KG1 (cell line): ENCODE results near the gene DGAT2L6.
A peak's percentile ranks its signal among the peaks of the same experiment; 100 is the strongest.

ENCODE experiments used
- DNase-seq: peaks from one replicate; lab custom pipeline; 2025; lab: John Stamatoyannopoulos, UW

Gene DGAT2L6, protein sequence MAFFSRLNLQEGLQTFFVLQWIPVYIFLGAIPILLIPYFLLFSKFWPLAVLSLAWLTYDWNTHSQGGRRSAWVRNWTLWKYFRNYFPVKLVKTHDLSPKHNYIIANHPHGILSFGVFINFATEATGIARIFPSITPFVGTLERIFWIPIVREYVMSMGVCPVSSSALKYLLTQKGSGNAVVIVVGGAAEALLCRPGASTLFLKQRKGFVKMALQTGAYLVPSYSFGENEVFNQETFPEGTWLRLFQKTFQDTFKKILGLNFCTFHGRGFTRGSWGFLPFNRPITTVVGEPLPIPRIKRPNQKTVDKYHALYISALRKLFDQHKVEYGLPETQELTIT

DNA sequence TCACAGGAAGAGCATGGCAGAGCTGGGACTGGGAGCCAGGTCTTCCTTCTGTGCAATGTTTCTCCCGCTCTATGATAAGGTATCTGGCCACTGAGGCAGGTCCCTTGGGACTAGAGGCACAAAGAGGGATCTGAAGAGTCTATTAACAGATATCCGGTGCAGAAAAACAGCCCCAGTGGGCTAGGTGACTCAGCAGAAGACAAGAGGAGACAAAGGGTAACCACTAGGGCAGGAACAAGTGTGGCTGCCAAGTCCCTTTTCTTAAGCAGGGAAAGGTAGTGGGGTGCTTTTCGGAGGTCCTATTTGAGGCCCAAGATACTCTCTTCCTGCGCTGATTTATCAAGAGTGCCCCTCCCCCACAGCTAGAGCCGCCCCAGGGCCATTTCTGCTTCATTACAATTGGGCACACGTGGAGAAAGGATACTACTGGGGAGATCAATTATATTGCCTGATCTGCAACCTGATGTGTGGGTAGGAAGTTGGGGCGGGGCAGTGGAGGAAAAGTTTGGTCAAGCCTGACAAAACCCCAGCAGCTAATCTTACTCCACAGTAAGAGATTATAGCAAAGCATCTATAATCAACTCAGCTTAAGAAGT, at the start of gene DGAT2L6:
DGAT2L6 (plus strand) TSS at position 546 of the 596 bp plus-strand sequence. CDS start 100 bp downstream, outside the sequence.
- DNase-seq, result no peak

DNA sequence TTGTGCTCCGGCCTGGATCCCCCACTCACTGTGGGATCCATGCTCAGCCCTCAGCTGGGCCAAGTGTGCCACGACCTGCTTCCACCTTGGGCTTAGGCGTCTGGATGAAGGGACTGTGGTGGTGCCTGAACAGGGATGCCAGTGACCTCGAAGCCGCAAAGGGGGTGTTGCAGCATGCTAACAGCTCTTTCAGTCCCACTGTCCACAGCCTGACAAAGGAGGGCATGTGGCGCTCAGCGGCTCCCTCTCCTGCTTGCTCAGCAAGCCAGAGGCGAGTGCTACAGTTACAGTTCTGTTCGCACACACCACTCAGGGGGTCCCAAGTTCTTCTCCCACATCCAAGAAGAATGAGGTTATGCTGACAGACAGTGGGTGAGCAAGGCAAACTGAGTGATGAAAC, 49.2 kb upstream of the DGAT2L6 start:
- no peak for DNase-seq

DNA sequence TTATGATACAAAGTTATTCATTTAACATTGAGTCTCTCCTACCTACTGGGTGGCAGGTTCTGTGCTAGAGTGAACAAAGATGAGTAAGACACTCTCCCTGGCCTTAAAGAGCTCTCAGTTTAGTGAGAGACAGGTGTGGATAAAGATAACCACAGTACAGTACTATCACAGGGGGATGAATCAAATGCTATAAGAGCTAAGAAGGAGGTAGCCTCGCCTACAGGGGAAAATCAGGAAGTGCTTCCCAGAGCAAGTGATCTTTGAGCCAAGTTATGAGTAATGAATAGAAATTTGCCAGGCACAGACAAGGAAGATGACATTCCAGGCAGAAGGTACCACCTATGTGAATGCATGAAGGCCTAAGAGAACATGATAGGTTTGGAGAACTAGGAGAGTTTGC, 47.5 kb upstream of the DGAT2L6 start:
- DNase-seq, result no peak

DNA sequence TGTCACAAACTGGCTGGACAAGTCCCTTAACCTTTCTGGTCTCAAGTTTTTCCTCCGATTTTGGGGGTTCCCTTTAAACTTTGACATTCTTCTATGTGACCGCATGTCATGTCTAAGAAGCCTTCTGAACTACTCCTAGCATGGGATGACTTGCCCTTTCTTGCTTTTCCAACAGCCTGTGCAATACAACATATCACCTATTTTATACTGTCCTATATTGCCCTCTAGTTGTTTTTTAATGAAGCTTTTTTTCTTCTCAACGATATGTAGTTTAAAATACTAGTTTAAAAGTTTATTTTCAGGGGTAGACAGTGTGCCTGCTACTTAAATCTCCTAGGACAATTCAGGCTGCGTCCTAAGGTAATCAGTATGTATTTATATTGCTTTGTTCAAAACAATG, 45.1 kb upstream of the DGAT2L6 start:
- DNase-seq, result no peak

DNA sequence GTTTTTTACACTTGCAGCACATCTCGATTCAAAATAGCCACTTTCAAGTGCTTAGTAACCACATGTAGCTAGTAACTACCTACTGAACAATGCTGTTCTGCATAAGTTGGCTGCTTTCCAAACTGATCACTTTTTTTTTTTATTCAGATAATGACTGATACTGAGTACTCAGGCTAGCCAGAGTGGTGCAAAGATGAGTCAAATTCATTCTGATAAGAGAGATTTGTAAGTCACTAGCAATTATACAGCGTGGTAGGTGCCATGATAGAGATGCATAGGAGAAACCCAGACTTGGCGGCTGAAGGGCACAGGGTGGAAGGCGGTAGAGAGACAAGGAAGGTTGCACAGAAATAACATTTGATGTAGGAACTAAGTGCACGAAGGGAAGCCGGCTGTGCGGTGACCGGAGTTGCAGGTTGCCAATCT, 44.4 kb upstream of the DGAT2L6 start:
- DNase-seq, result no peak

DNA sequence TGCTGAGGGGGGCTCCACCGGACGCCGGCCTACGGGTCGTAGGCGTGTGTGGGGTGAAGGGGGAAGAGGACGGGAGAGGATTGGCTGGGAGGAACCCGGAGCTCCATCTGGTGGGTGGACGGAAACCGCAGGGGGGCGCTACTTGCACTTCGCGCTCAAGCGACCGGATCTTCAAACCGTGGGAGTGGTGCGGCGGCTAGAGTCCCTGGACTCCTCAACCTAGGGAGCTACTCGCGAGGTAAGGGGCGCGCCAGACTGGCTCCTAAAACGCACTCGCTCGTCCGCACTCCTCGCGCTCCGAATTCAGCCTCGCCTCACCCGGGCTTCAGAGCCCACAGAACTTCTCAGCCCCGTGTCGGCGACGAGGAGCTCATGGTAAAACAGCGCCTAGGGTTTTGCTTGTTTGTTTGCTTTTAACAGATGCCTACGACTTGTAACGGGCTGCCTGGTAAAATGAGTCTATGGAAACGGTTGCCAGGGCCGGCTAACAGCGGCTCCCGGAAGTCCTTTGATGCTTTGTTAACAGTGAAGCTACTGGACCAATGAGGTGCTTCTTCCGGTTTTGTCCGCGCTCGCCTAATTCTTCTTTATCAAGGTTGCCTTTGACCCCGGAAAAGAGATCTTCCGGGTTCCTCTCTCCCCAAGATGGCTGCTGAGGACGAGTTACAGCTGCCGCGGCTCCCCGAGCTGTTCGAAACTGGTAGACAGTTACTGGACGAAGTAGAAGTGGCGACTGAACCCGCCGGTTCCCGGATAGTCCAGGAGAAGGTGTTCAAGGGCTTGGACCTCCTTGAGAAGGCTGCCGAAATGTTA, 43.8 kb upstream of the DGAT2L6 start, which contains the start of gene IGBP1:
IGBP1 (plus strand) TSS at position 145 of the 813 bp plus-strand sequence; CDS start at position 646, 501 bp downstream.
- peak; percentile 47 for DNase-seq

DNA sequence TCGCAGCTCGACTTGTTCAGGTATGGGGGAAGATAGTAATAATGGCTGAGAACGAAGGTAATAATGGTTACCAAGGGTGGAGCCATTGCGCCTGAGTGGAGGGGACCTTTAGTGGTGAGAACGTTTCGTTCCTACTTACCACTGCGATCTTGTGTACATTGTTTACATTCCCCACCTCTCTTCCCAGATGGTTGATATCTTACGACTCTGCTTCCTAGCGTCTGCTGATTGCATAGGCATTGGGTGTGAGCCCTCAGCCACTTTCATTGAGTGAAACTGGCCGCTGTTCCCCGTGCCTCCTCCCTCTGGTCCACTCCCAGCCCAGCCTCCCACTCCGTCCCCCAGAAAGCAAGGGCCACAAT, 43.2 kb upstream of the DGAT2L6 start:
- DNase-seq, result no peak

DNA sequence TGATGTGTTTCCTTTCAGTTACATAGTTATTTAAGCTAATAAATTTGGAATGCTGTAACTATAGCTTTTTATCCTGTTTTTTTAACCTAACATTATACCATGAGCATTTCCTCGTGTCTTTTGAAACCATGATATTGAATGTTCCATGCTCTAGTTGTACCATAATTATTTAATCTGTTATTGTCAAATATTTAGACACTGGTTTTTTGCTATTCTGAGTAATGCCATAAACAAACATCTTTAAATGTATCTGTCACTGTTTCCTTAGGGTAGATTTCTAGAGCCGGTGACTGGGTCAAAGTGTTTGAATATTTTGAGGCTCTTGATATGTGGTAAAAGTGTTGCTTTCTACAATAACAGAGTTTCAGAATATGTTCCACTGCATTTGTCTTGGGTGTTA, 38.7 kb upstream of the DGAT2L6 start:
- DNase-seq, result no peak

DNA sequence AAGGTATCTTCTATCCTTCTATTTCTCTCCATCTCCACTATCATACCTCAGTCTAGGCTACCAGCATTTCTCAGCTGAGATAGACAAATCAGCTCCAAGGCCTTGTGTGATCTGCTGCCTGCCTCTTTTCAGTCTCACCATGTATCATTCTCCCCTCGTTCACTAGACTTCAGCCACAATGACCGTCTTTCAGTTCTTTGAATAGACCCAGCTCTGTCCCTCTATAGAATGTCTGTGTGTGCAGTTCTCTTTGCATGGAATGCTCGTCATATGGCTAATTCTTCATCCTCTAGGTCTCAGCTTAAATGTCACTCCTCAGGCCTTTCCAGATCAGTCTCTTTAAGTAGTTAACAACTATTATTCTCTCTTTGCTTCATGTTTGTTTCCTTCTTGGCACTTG, 37.5 kb upstream of the DGAT2L6 start:
- DNase-seq, result no peak

DNA sequence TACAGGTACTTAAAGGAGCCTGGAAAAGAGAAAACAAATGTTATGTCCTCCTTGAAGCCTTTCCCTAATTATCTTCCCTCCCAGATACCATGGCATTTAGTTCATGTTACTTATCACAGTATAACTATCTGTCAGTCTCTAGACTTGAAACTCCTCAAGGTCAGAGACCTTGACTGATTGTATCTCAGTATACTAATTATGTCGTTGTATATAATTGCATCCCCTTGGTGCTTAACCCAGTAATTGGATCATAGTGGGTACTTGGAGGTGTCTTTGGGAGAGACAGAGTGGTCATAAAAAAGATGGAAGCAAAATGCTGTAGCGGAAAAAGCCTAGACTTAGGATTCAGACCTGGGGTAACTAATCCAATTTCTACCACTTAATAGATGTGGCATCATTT, 35.9 kb upstream of the DGAT2L6 start:
- DNase-seq, result no peak

DNA sequence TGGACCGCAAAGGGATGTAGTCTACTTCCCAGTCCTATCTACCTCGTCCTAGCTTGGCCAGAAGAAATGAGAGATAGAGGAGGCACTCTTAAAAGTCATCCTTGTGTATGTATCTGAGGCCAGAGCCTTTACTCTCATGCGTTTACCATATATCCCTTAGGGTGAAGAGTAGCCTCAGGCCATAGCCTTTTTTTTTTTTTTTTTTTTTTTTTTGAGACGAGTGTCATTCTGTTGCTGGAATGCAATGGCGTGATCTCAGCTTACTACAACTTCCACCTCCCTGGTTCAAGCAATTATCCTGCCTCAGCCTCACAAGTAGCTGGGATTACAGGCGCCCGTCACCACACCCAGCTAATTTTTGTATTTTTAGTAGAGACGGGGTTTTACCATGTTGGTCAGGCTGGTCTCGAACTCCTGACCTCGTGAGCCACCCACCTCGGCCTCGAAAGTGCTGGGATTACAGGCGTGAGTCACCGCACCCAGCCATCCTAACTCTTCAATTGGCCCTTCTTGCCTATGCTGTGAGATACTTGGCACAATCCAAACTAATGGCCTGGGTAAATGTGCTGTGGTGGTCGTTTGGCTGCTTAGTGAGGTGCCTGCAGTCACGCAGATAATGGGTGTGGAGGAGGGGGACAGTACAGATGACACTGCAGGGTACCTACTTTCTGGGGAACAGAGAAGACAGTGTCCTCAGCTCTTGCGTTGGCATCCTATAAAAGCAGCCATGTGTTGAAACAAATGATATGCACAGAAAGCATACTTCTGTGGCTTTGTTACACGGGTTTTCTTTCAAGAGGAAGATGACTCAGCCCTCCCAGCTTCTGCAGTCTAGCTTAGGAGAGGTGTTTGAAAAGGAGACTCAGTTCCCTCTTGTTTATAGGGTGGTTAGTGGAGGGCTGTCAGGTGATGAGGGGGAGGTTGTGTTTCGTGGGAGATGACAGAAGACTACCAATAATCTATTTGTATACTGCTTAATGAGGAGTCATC, 10.4 kb upstream of the DGAT2L6 start:
- no peak for DNase-seq

DNA sequence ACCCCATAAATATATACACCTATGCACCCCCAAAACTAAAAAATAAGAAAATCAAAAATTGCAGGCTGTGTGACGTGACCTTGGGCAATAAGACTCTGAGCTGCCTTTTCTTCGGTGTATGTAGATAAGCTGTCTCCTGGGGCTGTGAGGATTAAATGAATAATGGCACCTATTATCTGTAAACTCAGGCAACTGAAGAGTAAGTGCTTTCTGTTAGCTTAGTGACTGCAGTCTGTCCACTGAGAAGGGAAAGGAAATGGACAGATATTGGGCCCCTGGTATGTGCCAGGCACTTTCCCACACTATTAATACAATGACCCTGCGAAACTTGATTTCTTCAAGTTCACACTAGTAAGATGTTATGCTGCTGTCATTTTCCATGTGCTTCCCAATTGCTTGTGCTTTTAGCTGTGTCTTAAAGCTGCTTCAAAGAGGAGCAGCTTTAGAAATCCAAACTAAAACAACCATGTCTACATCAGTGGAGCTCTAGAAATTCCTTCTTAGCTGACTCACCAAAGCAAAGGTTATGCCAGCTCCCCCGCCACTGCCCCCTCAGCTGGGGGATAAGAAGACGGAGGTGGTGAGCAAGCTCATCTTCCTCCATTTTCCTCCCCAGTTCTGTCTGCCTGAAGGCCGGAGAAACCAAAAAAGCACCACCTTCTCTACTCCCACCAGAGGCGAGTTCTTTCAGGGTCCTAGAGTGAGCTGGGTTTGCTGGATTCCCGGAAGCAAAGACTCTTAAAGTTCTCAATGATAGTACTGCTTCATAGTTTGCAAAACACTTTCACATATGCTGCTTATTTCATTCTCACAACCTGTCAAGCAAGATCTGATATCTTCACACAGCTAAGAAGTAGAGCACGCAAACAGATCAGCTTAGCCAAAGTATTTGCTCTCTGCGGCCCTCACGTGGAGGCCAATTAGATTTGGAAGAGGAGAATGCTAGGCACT, 8.8 kb upstream of the DGAT2L6 start:
- DNase-seq, result no peak

DNA sequence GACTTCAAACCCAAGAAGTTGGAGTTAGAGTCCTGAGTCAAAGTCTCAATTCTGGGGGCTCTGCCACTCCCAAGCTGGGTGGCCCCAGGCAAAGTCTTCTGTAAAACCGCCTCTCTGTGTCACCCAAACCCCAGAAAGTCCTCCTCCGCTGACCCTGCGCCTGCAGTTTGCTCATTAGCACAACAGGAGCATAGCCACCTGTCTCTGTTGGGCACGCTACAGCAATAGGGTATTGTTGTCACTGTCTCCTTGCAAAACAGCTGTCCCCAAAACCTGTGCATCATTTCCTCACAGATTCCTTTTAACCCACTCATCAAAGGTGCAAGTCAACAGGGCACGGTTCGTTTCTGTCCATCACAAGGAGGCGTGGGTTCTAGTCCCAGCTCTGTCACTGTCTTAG, 8.0 kb upstream of the DGAT2L6 start:
- no peak for DNase-seq

DNA sequence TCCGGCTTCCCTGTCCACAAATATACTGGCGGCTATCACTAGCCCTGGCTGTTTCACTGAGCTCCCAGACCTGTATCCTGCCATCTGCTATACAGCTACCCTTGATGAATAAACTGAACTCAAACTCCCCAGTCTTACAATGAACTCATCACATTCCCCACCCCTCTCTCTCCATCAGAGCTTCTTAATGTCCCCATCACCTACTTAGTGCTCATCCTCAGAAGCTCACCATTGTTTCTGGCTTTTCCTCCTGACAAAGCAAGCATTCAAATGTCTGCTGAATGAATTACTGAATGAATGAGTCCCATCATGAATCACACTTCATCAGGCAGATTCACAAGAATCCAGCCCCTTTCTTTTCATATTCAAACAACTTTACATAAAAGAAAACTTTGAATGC, 5.7 kb upstream of the DGAT2L6 start:
- no peak for DNase-seq

DNA sequence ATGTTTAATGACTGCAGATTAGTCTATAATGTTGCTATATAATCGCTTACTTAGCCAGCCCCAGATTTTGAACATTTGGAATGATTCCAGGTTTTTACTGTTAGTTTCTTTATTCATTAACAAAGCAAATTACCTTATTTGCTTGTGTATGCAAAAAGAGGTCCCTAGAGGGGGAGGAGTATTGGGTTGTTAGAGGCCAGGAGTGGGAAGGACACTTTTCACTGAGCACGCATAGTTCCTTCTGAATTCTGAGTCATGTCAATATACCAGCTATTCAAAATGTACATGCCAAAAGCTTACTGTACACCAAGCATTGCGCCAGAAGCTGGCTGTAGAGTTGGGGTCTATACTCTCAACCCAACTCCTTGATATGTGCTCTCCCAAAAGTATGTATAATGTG, 5.1 kb upstream of the DGAT2L6 start:
- DNase-seq, result no peak

DNA sequence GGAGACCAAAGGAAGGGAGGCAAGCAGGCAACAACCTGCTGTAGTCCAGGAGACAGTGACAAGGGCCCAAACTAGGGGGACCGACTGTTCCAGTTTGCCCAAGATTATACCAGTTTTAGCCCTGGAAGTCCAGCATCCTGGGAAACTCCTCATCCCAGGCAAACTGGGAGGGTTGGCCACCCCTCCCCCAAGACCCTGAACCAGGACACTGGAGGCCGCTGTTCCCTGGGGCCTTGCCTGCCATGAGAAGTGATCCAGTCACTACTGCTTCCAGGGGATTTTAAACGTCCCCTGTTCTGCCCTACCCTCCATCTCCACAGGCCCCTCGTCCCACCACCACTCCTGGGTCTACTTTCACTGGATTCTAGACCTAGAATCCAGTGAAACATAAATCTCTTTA, 4.3 kb upstream of the DGAT2L6 start:
- DNase-seq, result no peak

DNA sequence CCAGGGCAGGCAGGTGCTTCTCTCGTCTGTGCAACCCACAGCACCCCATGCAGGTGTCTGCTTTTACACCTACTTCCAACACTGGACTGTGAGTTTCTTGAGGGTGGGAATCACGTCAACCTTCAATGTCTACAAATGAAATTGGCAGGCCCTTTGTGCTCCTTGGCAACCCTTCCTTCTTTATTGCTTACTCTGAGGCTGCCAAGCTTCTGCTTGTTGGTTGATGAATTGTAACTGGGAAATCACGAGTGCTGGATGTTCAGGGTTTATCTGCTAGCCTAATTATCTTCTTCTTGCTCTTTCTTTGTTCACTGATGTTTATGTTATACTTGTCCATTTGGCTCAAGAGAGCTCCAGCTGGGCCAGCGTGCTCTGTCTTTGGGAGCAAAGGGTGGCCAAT, 2.5 kb upstream of the DGAT2L6 start:
- no peak for DNase-seq

DNA sequence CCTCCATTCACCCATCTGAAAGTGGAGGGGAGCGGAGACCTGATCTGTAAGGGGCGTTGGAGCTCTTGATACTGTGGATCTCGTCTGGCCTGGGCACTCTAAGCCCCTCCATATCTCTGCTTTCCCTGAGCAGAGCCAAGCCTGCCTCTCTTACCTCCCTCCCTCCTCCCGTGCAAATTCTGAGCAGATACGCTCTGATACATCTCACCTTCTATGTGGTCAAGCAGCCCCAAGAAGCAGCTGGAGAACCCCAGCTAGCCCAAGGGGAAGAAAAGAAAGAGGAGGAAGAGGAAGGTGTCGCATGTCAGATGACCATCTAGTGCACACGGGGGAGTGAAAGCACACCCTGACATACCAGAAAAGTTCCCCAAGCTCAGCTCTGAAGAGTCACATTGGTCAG, 1.9 kb upstream of the DGAT2L6 start:
- no peak for DNase-seq

DNA sequence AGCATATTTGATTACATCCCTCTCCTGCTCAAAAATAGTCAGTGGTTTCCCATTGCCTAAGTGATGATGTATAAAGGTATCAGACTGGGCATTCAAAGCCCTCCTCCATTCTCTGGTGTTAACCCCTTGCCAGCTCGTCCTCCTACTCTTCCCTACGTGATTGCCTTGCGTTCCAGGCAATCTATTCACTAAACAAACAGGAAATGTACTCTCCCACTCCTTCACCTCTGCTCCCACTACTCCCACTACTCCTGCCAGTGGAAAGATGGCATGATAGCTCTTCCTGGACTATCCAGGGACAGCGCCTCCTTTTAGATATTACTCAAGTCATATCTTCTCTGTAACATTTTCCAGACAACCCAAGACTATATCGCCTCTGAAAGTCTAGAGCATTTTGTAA, 5.8 kb downstream of the DGAT2L6 start:
- DNase-seq, result no peak

DNA sequence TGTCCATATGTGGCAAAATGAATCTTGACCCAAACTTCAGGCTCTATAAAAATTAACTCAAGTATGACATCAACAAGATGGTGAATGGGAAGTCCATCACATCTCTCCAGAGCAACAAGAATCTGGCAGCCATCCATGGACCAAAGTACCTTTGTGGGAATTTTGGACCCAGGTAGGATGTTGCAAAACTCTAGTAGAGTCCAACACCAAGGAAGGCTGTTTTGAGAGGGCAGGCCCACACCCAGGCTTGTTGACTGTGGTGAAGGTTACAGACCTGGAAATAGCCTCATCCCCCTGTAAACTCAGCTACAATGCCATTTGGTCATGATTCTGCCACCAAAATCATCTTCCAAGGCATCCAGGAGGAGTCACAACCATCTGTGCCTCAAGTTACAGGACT, 12.9 kb downstream of the DGAT2L6 start:
- DNase-seq, result no peak
